Measurements from ENCODE around the gene SLFN12L.

GRCh38 chr17:35540589-35541404, 3.3 kb upstream of the SLFN12L start:
- no peak for TF ChIP-seq EZH2phosphoT487 (IDR thresholded peaks at IDR 0.05; ENCODE audit: borderline replicate concordance, low read depth)
- no peak for TF ChIP-seq CTCF (IDR thresholded peaks at IDR 0.05)
- TF ChIP-seq POLR2AphosphoS5 (IDR thresholded peaks at IDR 0.05; ENCODE audit: low read depth, low read length) = no peak
- no peak for TF ChIP-seq GABPA (IDR thresholded peaks at IDR 0.05; ENCODE audit: low read depth)
- no peak for TF ChIP-seq FOXM1 (IDR thresholded peaks at IDR 0.05; ENCODE audit: low read depth)
- TF ChIP-seq NFIC (IDR thresholded peaks at IDR 0.05; ENCODE audit: borderline replicate concordance) = no peak
- TF ChIP-seq RAD21 (IDR thresholded peaks at IDR 0.05; ENCODE audit: low read length) = no peak
- TF ChIP-seq EP300 (IDR thresholded peaks at IDR 0.05; ENCODE audit: borderline replicate concordance in 1 of 2, low read depth in 1 of 2, low read length in 1 of 2) = no peak
- no peak for TF ChIP-seq FOXJ3 (CRISPR knock-in tag; IDR thresholded peaks at IDR 0.05)
- no peak for TF ChIP-seq RXRA (IDR thresholded peaks at IDR 0.05; ENCODE audit: borderline replicate concordance, low read depth)
- no peak for TF ChIP-seq REST (IDR thresholded peaks at IDR 0.05; ENCODE audit: low read depth, low read length)
- no peak for TF ChIP-seq MXI1 (IDR thresholded peaks at IDR 0.05; ENCODE audit: low read depth, low read length)
- no peak for TF ChIP-seq ZBTB33 (IDR thresholded peaks at IDR 0.05; ENCODE audit: borderline replicate concordance, low read depth)
- no peak for TF ChIP-seq USF1 (IDR thresholded peaks at IDR 0.05; ENCODE audit: borderline replicate concordance, low read depth)
